Uterus (tissue), 4 donors: ENCODE data around the gene TTC24. TPM values are rescaled to one million over a fixed set of nuclear protein-coding genes. Genes with fewer than 3 reads are reported as not detected.

Experiments
- DNase-seq, 2 donors: peaks; one replicate each; pipeline ENCODE4 v3.0.0-alpha.2; 2019 to 2020
- H3K27ac ChIP-seq, 2 donors: fragments of 200-600 bp; sonication (generic); 1 replicate in 1 of 2; 2 replicates in 1 of 2; pipeline ENCODE4 v1.5.1; 2016 to 2018
- H3K27me3 ChIP-seq, 2 donors: fragments of 200-600 bp; sonication (generic); one replicate each; pipeline ENCODE4 v1.5.1; 2018 to 2019; ENCODE audit warnings: control low read depth in 1 of 2
- H3K36me3 ChIP-seq, 2 donors: fragments of 200-600 bp; sonication (generic); one replicate each; pipeline ENCODE4 v1.5.1; 2019; ENCODE audit warnings: control low read depth in 1 of 2
- H3K4me1 ChIP-seq, 2 donors: fragments of 200-600 bp; sonication (generic); one replicate each; pipeline ENCODE4 v1.5.1; 2018 to 2019; ENCODE audit warnings: control low read depth in 1 of 2
- H3K4me3 ChIP-seq, 2 donors: fragments of 200-600 bp; sonication (generic); 1 replicate in 1 of 2; 2 replicates in 1 of 2; pipeline ENCODE4 v1.5.1; 2018 to 2019; ENCODE audit warnings: mild to moderate bottlenecking in 1 of 2
- H3K9me3 ChIP-seq, 2 donors: fragments of 200-600 bp; sonication (generic); one replicate each; pipeline ENCODE4 v1.5.1; 2019; ENCODE audit warnings: control low read depth in 1 of 2
- POLR2A ChIP-seq, 2 donors: fragments of 450-650 bp; IDR thresholded peaks; one replicate each; pipeline ENCODE4 v1.6.1; 2016; ENCODE audit warnings: antibody characterized with exemption in 2 of 2, mild to moderate bottlenecking in 1 of 2, moderate library complexity in 1 of 2
- intact Hi-C: fragments of 100-400 bp; cut with DNase I; formaldehyde crosslinking; loops from one replicate; pipeline ENCODE4 v1.15.1; 2023; ENCODE audit warnings: low total_unique reads
- total RNA-seq, 4 donors: library from RNA; depleted of rRNA in 3 of 4; stranded (reverse); fragments of >200 nt in 3 of 4; gene quantifications; one replicate each; pipeline versions ENCODE4 v1.1.0 to v1.2.4, GENCODE V29; 2014 to 2023
- TF ChIP-seq, protein P1 (sequence below), 4 experiments: fragments of 200-600 bp in 2 of 4; fragments of 450-650 bp in 2 of 4; sonication (generic) in 2 of 4; IDR thresholded peaks; one replicate each; pipeline ENCODE4 v1.5.1; 2016 to 2019; ENCODE audit warnings: antibody characterized with exemption in 4 of 4, mild to moderate bottlenecking in 2 of 4, moderate library complexity in 1 of 4
- donor health status: DM: yes; HTN: yes; CAD: no.

TTC24 gene
- total RNA-seq, 4 donors from 2014 or later, result not detected

DNA sequence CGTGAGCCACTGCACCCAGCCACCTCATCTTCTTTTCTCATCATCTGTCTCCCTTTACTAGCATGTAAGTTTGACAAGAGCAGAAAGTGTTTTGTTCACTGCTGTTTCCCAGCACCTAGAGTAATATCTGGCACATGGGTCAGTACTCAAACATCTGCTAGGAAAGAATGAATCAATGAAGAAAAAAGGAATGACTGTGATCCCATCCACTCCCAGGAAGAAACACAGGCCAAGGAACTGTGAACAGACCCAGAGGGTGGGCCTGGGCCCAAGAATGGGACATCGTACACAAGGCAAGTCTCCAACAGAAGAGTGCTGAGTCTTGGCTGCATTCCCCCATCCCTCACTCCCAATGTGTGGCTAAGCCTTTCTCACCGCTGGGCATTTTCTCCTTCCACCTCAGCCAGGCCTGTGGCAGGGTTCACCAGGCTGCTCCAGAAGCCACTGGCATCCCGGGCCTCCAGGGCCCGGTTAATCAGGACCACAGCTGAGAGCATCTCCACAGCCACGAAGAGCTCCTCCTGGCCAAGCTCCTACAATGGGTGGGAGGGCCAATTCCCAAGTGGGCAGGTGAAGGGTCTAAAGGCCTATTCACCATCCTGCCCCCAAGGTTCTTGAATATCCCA is 25.6 kb upstream of the TTC24 start:
- H3K4me1 ChIP-seq, result no peaks in the 10 kb centered on the region
- no peaks in the 10 kb centered on the region for H3K27me3 ChIP-seq
- no peak overlapping the region for H3K4me3 ChIP-seq
- no peak for DNase-seq
- H3K36me3 ChIP-seq, result no peaks in the 10 kb centered on the region
- intact Hi-C loops, result no loop called here
- TF ChIP-seq, protein P1, sequence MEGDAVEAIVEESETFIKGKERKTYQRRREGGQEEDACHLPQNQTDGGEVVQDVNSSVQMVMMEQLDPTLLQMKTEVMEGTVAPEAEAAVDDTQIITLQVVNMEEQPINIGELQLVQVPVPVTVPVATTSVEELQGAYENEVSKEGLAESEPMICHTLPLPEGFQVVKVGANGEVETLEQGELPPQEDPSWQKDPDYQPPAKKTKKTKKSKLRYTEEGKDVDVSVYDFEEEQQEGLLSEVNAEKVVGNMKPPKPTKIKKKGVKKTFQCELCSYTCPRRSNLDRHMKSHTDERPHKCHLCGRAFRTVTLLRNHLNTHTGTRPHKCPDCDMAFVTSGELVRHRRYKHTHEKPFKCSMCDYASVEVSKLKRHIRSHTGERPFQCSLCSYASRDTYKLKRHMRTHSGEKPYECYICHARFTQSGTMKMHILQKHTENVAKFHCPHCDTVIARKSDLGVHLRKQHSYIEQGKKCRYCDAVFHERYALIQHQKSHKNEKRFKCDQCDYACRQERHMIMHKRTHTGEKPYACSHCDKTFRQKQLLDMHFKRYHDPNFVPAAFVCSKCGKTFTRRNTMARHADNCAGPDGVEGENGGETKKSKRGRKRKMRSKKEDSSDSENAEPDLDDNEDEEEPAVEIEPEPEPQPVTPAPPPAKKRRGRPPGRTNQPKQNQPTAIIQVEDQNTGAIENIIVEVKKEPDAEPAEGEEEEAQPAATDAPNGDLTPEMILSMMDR (IDR thresholded peaks at IDR 0.05), result no peak
- no peak for TF ChIP-seq POLR2A (IDR thresholded peaks at IDR 0.05)
- H3K9me3 ChIP-seq, result no peaks in the 10 kb centered on the region
- no peak overlapping the region for H3K27ac ChIP-seq

DNA sequence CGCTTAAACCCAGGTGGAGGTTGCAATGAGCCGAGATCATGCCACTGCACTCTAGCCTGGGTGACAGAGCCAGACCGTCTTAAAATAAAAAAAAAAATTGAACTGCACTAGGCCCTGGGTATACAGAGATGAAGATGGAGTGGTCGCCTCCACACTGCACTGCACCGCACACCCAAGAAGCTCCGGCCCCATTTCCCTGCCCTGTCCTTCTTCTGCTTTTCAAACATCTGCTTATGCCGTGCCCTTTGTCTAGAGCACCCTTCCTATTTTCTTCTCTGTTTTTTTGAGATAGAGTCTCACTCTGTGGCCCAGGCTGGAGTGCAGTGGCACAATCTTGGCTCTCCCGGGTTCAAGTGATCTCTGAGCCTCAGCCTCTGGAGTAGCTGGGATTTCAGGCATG is 24.6 kb upstream of the TTC24 start:
- intact Hi-C loops, result no loop called here
- Histone ChIP-seq H3K27me3 (no peaks in the 10 kb centered on the region), H3K4me1 (no peaks in the 10 kb centered on the region), H3K27ac (no peak overlapping the region), H3K4me3 (no peak overlapping the region), H3K36me3 (no peaks in the 10 kb centered on the region), H3K9me3 (no peaks in the 10 kb centered on the region)
- DNase-seq, result no peak
- TF ChIP-seq POLR2A (IDR thresholded peaks at IDR 0.05), result no peak
- TF ChIP-seq, protein P1 (IDR thresholded peaks at IDR 0.05), result no peak

DNA sequence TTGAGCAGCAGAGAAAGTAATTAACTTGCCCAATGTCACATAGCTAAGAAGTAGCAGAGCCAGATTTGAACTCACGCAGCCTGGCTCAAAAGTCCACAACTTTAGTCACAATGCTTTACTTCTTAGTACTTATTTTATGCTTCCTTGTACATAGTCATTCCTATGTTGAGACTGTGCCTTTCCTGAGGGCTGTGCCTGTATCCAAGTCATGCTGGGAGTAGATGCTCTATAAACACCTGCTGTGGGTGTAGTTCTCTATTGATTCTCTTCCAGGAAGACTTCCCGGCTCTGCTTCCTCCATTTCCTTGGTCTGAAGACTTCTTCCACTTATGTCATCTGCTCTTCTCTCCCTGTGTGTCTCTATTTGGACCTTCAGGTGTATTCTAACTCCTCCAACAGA is 23.8 kb upstream of the TTC24 start:
- Histone ChIP-seq H3K27me3 (no peaks in the 10 kb centered on the region), H3K4me3 (no peak overlapping the region), H3K27ac (no peak overlapping the region), H3K4me1 (no peaks in the 10 kb centered on the region), H3K9me3 (no peaks in the 10 kb centered on the region), H3K36me3 (no peaks in the 10 kb centered on the region)
- no peak for DNase-seq
- no peak for TF ChIP-seq POLR2A (IDR thresholded peaks at IDR 0.05)
- TF ChIP-seq, protein P1 (IDR thresholded peaks at IDR 0.05), result no peak
- intact Hi-C loops, result no loop called here

DNA sequence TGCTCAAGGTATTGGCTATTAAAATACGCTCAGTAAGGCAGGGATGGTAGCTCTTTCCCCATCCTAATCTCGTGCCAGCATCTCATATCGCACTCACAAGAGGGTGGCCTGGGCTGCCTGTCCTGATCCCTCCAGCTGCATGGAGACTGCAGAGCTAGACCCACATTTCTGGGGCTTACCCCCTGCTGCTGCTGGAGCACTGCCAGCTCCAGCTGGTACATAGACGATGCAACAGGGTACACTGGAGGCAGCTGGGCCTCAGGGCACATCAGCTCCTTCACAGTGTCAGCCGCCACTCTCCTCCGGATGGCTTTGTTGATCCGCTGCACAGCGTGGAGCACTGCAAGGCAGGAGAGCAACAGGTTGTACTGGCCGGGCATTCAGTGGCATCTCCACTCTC is 23.2 kb upstream of the TTC24 start:
- no peak for DNase-seq
- intact Hi-C loops, result no loop called here
- TF ChIP-seq POLR2A (IDR thresholded peaks at IDR 0.05), result no peak
- TF ChIP-seq, protein P1 (IDR thresholded peaks at IDR 0.05), result no peak
- Histone ChIP-seq H3K4me1 (no peaks in the 10 kb centered on the region), H3K4me3 (no peak overlapping the region), H3K36me3 (no peaks in the 10 kb centered on the region), H3K9me3 (no peaks in the 10 kb centered on the region), H3K27ac (no peak overlapping the region), H3K27me3 (no peaks in the 10 kb centered on the region)

DNA sequence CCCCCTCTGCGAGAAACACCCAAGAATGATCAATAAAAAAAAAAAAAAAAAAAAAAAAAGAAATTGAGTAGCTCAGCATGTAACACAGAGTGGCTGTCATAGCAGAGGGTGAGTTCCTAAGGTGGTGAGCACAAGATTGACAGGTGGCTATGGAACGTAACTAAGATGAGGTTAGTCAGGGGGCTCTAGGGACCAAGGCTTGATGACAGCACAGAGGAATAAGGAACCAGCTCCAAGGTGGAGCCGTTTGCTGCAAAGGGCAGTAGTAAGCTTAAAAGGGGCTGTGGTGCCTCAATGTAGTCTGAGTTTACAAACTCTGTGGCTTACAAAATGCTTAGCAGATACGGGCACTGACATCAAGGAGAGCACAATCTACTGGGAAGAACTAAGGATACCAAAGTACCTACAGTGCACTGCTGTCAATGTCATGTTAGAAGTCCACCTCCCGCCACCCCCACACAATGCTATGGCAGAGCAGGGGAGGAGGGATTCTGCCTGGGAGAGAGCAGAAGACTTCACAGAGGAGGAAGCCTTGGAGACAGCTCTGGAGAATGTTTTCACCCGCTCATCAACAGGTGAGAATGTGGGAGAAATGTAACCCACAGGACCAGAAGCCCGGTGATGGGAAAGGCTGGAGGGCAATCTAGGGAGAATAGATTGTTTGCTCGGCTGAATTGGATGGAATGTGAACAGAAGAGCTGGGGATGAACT is 20.3 kb upstream of the TTC24 start:
- H3K4me3 ChIP-seq, result no peak overlapping the region
- intact Hi-C loops, result no loop called here
- H3K27me3 ChIP-seq, result no peaks in the 10 kb centered on the region
- no peak for DNase-seq
- H3K27ac ChIP-seq, result no peak overlapping the region
- H3K36me3 ChIP-seq, result no peaks in the 10 kb centered on the region
- H3K4me1 ChIP-seq, result no peaks in the 10 kb centered on the region
- H3K9me3 ChIP-seq, result no peaks in the 10 kb centered on the region
- no peak for TF ChIP-seq POLR2A (IDR thresholded peaks at IDR 0.05)
- TF ChIP-seq, protein P1 (IDR thresholded peaks at IDR 0.05), result no peak
